GM10248 (cell line): Measurements from ENCODE around the gene MEIOB.

Source experiments
- CTCF ChIA-PET: fragments of 300-600 bp; sonication (Branson Sonifier 250); formaldehyde crosslinking; extraction: SDS; loops from one replicate; lab custom pipeline; 2021; ENCODE audit warnings: antibody characterized with exemption; lab: Yijun Ruan, JAX
- POLR2A ChIA-PET: fragments of 350-650 bp; sonication (Branson Sonifier 250); formaldehyde crosslinking; extraction: SDS; loops from one replicate; lab custom pipeline; 2020; ENCODE audit warnings: antibody characterized with exemption; lab: Yijun Ruan, JAX
- DNase-seq: peaks from one replicate; pipeline ENCODE4 v3.0.0; 2012; ENCODE audit errors: extremely low spot score
- CTCF ChIP-seq: IDR thresholded peaks from 2 replicates; pipeline ENCODE4 v1.5.1; 2012; ENCODE audit warnings: mild to moderate bottlenecking, low read depth; ENCODE audit errors: extremely low read depth, missing control alignments, control extremely low read depth

Gene MEIOB

GRCh38 chr16:1913327-1914083 is 41.5 kb upstream of the MEIOB start:
- TF ChIP-seq CTCF: no peak
- ChIA-PET POLR2A (no interaction called here), CTCF (interaction anchor here (1.4 kb wide), 1 partner anchor 10 kb away, joined by 3 read pairs; no protein-coding TSS in a partner anchor)
- DNase-seq: no peak

GRCh38 chr16:1912215-1912543 is 40.2 kb upstream of the MEIOB start:
- DNase-seq: no peak
- no peak for TF ChIP-seq CTCF
- ChIA-PET POLR2A (no interaction called here), CTCF (no interaction called here)

GRCh38 chr16:1911467-1912214 is 39.7 kb upstream of the MEIOB start:
- ChIA-PET POLR2A (no interaction called here), CTCF (no interaction called here)
- no peak for TF ChIP-seq CTCF
- no peak for DNase-seq

GRCh38 chr16:1909561-1910231 is 37.7 kb upstream of the MEIOB start:
- POLR2A ChIA-PET: no interaction called here
- no peak for DNase-seq
- CTCF ChIA-PET: interaction anchor here (1.3 to 1.4 kb wide), 2 partner anchors 12 to 46 kb away, joined by 3 read pairs; no protein-coding TSS in a partner anchor
- TF ChIP-seq CTCF: no peak

- ChIA-PET POLR2A (interaction anchor here (0.7 kb wide), 1 partner anchor 246 kb away, joined by 3 read pairs; the partner anchor contains the start of gene TRAF7), CTCF (interaction anchor here (1.3 to 1.4 kb wide), 2 partner anchors 11 to 45 kb away, joined by 3 read pairs; no protein-coding TSS in a partner anchor)
- TF ChIP-seq CTCF: no peak
- no peak for DNase-seq
Measured at GRCh38 chr16:1908983-1909382, 37.0 kb upstream of the MEIOB start.

GRCh38 chr16:1908184-1908583 is 36.2 kb upstream of the MEIOB start:
- TF ChIP-seq CTCF: no peak
- ChIA-PET CTCF (interaction anchor here (1.4 to 2.6 kb wide), 2 partner anchors 15 to 44 kb away, joined by 3 to 7 read pairs; no protein-coding TSS in a partner anchor), POLR2A (no interaction called here)
- no peak for DNase-seq
